Panc1 (cell line): ENCODE data around the gene WDR7.

Source experiments
- TF ChIP-seq, protein P1 (sequence below): fragments of 450-650 bp; IDR thresholded peaks from 2 replicates; pipeline ENCODE4 v1.5.1; 2017; ENCODE audit warnings: mild to moderate bottlenecking
- TF ChIP-seq, protein P2 (sequence below), 2 experiments: IDR thresholded peaks; 2 replicates each; pipeline ENCODE4 v1.6.1; 2011 to 2012; ENCODE audit warnings: low read depth in 2 of 2, control low read depth in 1 of 2, low read length in 1 of 2, mild to moderate bottlenecking in 1 of 2, moderate library complexity in 1 of 2; ENCODE audit not compliant: insufficient read depth in 1 of 2

DNA sequence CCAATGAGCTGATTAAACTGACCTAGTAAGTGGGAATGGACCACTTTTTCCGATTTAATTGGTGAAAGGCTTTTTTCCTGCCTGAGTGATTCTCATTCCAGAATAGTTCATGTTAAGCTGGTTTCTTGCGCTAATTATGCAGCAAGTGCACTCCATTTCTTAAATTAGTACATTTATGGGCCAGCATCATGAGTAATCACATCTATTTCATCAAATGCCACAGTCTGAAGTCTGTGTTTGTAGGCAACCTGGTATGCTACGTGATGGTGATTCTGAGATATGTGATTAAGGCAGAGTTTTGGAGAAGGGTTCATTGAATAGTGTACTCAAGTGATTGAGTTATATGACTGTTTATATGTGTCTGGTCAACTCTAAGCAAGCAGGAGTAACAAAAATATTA is 367.7 kb downstream of the WDR7 start:
- TF ChIP-seq, protein P1, sequence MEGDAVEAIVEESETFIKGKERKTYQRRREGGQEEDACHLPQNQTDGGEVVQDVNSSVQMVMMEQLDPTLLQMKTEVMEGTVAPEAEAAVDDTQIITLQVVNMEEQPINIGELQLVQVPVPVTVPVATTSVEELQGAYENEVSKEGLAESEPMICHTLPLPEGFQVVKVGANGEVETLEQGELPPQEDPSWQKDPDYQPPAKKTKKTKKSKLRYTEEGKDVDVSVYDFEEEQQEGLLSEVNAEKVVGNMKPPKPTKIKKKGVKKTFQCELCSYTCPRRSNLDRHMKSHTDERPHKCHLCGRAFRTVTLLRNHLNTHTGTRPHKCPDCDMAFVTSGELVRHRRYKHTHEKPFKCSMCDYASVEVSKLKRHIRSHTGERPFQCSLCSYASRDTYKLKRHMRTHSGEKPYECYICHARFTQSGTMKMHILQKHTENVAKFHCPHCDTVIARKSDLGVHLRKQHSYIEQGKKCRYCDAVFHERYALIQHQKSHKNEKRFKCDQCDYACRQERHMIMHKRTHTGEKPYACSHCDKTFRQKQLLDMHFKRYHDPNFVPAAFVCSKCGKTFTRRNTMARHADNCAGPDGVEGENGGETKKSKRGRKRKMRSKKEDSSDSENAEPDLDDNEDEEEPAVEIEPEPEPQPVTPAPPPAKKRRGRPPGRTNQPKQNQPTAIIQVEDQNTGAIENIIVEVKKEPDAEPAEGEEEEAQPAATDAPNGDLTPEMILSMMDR: no peak
- TF ChIP-seq, protein P2, sequence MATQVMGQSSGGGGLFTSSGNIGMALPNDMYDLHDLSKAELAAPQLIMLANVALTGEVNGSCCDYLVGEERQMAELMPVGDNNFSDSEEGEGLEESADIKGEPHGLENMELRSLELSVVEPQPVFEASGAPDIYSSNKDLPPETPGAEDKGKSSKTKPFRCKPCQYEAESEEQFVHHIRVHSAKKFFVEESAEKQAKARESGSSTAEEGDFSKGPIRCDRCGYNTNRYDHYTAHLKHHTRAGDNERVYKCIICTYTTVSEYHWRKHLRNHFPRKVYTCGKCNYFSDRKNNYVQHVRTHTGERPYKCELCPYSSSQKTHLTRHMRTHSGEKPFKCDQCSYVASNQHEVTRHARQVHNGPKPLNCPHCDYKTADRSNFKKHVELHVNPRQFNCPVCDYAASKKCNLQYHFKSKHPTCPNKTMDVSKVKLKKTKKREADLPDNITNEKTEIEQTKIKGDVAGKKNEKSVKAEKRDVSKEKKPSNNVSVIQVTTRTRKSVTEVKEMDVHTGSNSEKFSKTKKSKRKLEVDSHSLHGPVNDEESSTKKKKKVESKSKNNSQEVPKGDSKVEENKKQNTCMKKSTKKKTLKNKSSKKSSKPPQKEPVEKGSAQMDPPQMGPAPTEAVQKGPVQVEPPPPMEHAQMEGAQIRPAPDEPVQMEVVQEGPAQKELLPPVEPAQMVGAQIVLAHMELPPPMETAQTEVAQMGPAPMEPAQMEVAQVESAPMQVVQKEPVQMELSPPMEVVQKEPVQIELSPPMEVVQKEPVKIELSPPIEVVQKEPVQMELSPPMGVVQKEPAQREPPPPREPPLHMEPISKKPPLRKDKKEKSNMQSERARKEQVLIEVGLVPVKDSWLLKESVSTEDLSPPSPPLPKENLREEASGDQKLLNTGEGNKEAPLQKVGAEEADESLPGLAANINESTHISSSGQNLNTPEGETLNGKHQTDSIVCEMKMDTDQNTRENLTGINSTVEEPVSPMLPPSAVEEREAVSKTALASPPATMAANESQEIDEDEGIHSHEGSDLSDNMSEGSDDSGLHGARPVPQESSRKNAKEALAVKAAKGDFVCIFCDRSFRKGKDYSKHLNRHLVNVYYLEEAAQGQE (IDR thresholded peaks at IDR 0.05; ENCODE audit: insufficient read depth in 1 of 2, low read depth in 2 of 2, low read length in 1 of 2): no peak
